ENCODE results near the gene SNX33. TPM values are rescaled to one million over a fixed set of nuclear protein-coding genes. Genes with fewer than 3 reads are reported as not detected.
"Not testable (repeated sequence)": the region's sequence is repeated elsewhere in the genome, so short reads cannot be mapped to it uniquely, and the experiment has no call there.

The SNX33 gene
- total RNA-seq, 2 experiments from 2014 or later: 3.0 to 3.2 TPM

DNA sequence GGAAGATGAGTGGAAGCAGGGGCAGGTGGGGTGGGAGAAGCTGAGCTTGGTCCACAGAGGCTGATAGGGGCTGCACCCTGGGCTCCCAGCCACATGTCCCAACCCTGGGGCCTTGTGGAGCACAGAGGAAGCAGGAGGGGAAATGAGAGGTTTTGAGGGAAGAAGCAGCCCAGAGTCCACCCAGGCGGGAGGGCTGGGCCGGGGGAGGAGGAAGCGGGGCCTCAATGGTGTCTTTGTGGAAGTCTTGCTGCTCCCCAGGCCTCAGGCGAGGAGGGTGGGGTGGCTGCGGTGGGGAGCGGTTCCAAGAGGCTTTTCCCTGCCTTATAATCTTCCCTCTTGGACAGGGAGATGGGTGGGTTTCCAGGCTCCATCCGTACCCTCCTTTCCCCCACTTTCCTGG lies 51.8 kb downstream of the SNX33 start:
- H3K27ac Mint-ChIP-seq; H3K9me3 Mint-ChIP-seq; H3K4me1 Mint-ChIP-seq (ENCODE audit: low read depth); H3K36me3 Mint-ChIP-seq; POLR2A ChIA-PET; H3K4me3 Mint-ChIP-seq; intact Hi-C loops (cut with micrococcal nuclease); DNase-seq; CTCF ChIA-PET; H3K27me3 Mint-ChIP-seq: not testable (repeated sequence)

- peak; percentile 51 for DNase-seq
- H3K9me3 Mint-ChIP-seq; intact Hi-C loops (cut with micrococcal nuclease); H3K27ac Mint-ChIP-seq; CTCF ChIA-PET; H3K4me3 Mint-ChIP-seq; H3K36me3 Mint-ChIP-seq; H3K27me3 Mint-ChIP-seq; H3K4me1 Mint-ChIP-seq (ENCODE audit: low read depth); POLR2A ChIA-PET: not testable (repeated sequence)
Measured at GRCh38 chr15:75699961-75700874, 52.5 kb downstream of the SNX33 start.

DNA sequence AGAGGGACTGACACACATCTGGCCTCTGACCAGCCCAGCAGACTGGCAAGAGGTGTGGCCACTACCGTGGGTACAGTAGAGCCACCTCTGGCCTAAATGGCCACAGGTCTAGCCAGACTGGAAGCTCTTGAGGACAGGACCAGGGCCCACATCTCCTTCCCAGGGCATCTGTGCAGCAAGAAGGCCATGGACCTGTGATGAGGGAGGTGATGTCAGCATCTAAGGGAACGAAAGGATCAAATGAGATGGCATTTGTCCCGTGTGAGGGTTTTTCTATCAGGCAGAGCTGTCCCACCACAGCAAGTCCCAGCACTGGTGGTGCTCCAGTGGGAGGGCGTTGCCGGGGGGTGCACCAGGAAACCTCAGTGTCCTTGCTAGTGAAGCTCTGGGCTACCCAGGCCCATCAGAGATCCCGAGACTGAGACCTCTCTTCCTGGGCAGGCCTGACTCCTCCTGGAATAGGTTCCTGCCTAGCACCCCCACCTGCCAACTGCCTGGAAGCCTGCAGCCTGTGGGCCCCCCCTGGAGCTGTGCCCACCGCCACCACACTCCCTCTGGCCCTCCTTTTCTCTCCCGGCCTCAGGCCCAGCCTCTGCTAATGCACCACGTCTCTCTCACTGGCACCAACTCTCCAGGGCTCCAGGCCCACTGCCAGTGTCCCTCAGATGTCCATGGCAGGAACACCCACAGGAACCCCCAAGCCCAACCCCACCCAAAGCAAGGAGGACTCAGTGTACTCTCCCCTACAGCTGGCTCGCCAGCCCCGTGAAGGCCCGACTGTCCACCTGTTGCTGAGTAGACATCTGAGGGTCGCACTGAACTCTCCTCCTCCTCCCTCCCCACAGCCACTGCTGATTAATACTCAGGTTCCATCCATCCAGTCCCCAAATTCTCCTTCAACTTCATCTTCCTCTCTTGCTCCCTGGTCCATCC lies 53.6 kb downstream of the SNX33 start:
- H3K9me3 Mint-ChIP-seq; H3K4me1 Mint-ChIP-seq (ENCODE audit: low read depth); H3K36me3 Mint-ChIP-seq; H3K27ac Mint-ChIP-seq; intact Hi-C loops (cut with micrococcal nuclease); H3K27me3 Mint-ChIP-seq; H3K4me3 Mint-ChIP-seq; POLR2A ChIA-PET; DNase-seq; CTCF ChIA-PET: not testable (repeated sequence)

GRCh38 chr15:75702436-75702835 lies 54.7 kb downstream of the SNX33 start:
- no peak for DNase-seq
- H3K9me3 Mint-ChIP-seq: no peaks in the 10 kb centered on the region
- ChIA-PET CTCF (no interaction called here), POLR2A (no interaction called here)
- no peaks in the 10 kb centered on the region for H3K27me3 Mint-ChIP-seq
- no peak overlapping the region for H3K27ac Mint-ChIP-seq
- H3K4me3 Mint-ChIP-seq: no peak overlapping the region
- no peaks in the 10 kb centered on the region for H3K36me3 Mint-ChIP-seq
- intact Hi-C loops (cut with micrococcal nuclease): no loop called here
- H3K4me1 Mint-ChIP-seq (ENCODE audit: low read depth): no peaks in the 10 kb centered on the region

GRCh38 chr15:75703440-75704262 lies 55.9 kb downstream of the SNX33 start:
- CTCF ChIA-PET, H3K9me3 Mint-ChIP-seq, H3K27me3 Mint-ChIP-seq: not testable (repeated sequence)

DNA sequence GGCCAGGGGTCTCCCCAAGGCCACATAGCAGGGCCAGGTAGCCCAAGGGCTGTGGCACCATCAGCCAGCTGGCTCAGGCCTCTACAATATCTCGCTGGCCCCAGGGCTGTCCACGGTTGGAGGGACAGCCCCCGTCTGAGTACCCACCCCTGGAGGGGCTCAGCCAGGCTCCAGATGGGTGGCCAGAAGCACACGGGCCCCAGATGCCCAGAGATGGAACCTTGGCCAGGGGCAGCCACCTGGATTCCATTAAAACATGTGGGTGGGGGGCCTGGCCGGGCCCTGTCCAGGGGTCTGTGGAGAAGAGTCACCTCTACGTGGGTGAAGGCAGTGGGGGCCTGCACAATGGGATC lies 56.5 kb downstream of the SNX33 start:
- no peak overlapping the region for H3K27ac Mint-ChIP-seq
- H3K27me3 Mint-ChIP-seq: no peaks in the 10 kb centered on the region
- no peak for DNase-seq
- ChIA-PET POLR2A (no interaction called here), CTCF (no interaction called here)
- no peak overlapping the region for H3K4me3 Mint-ChIP-seq
- H3K4me1 Mint-ChIP-seq (ENCODE audit: low read depth): no peaks in the 10 kb centered on the region
- no peaks in the 10 kb centered on the region for H3K36me3 Mint-ChIP-seq
- intact Hi-C loops (cut with micrococcal nuclease): no loop called here
- H3K9me3 Mint-ChIP-seq: no peaks in the 10 kb centered on the region

More at GRCh38 chr15:75703440-75704262, 55.9 kb downstream of the SNX33 start:
- H3K27ac Mint-ChIP-seq; POLR2A ChIA-PET; intact Hi-C loops (cut with micrococcal nuclease); DNase-seq; H3K4me3 Mint-ChIP-seq; H3K4me1 Mint-ChIP-seq (ENCODE audit: low read depth); H3K36me3 Mint-ChIP-seq: not testable (repeated sequence)

DNA sequence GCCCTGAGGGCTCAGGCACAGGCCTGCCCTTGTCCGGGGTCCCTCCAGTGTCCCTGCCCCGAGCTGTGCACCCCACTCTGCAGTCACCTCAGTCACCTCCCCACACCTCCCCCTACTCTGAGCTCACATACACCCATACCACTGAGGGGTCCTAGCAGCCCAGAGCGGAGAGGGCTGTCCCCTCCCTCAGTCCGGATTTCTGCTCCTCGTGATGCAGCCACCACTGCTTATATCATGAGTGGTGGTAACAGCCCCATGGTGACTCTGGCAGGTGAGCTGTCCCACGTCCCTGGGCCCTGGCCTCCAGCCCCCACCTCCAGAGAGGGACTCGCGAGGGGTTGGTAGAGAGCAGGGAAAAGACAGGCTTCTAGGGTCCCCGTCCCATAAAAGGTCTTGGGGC lies 56.9 kb downstream of the SNX33 start:
- Mint-ChIP-seq H3K27ac (no peak overlapping the region), H3K9me3 (no peaks in the 10 kb centered on the region), H3K4me3 (no peak overlapping the region), H3K27me3 (no peaks in the 10 kb centered on the region), H3K4me1 (ENCODE audit: low read depth) (no peaks in the 10 kb centered on the region), H3K36me3 (no peaks in the 10 kb centered on the region)
- CTCF ChIA-PET: no interaction called here
- intact Hi-C loops (cut with micrococcal nuclease): no loop called here
- DNase-seq: no peak
- POLR2A ChIA-PET: no interaction called here

- H3K4me3 Mint-ChIP-seq; H3K9me3 Mint-ChIP-seq; H3K4me1 Mint-ChIP-seq (ENCODE audit: low read depth); H3K36me3 Mint-ChIP-seq; H3K27ac Mint-ChIP-seq; intact Hi-C loops (cut with micrococcal nuclease); H3K27me3 Mint-ChIP-seq; POLR2A ChIA-PET; DNase-seq: not testable (repeated sequence)
- CTCF ChIA-PET: interaction anchor here (0.9 kb wide), 1 partner anchor 17 kb away, joined by 3 read pairs; no protein-coding TSS in a partner anchor
Measured at GRCh38 chr15:75705375-75705774, 57.7 kb downstream of the SNX33 start.

DNA sequence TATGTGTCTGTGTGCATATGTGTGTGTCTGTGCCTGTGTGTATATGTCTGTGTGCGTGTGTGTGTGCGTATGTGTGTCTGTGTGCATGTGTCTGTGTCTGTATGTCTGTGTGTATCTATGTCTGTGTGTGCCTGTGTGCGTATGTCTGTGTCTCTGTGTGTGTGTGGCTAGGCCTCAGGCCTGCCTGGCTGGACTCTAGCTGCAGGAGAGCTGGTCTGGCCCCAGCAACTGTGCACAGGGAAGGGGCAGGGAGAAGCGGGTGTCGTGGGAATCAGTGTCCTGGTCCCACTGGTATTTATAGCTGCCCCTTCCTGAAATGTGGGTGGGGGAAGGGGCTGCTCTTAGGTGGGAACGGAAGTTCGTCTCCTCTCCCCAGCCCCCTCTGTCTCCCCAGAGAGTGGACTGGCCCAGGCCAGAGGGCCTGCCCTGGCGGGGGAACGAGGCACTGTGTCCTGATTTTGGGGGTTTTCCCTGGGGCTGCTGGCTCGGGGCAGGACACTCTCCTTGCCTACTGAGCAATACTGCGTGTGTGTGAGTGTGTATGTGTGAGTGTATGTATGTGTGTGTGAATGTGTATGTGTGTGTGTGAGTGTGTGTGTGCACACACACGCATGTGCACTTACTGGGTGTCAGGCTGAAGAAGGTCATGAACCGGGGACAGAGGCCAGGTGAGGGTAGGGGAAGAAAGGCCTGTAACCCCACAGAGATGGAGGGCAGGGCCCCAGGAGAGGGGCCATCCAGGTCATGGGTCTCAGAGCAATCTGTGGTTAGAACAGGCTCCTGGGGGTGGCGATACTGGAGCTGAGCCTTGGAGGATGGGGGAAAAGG lies 58.4 kb downstream of the SNX33 start:
- Mint-ChIP-seq H3K36me3 (no peaks in the 10 kb centered on the region), H3K27ac (no peak overlapping the region), H3K27me3 (no peaks in the 10 kb centered on the region), H3K4me1 (ENCODE audit: low read depth) (no peaks in the 10 kb centered on the region), H3K9me3 (no peaks in the 10 kb centered on the region), H3K4me3 (no peak overlapping the region)
- ChIA-PET POLR2A (no interaction called here), CTCF (interaction anchor here (0.9 kb wide), 1 partner anchor 18 kb away, joined by 3 read pairs; no protein-coding TSS in a partner anchor)
- DNase-seq: no peak
- intact Hi-C loops (cut with micrococcal nuclease): no loop called here

DNA sequence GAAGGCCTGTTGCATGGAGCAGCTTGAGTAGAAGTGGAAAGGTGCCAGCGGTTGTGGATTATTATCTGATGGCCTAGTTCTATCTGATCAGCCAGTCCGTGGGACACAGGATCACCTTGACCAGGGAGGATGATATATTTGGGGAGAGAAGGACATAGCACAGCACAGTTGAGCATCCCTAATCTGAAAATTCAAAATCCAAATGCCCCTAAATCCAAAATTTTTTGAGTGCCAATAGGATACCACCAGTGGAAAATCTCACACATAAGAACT lies 58.9 kb downstream of the SNX33 start:
- H3K9me3 Mint-ChIP-seq: no peaks in the 10 kb centered on the region
- no peak for DNase-seq
- no peak overlapping the region for H3K27ac Mint-ChIP-seq
- no peak overlapping the region for H3K4me3 Mint-ChIP-seq
- H3K36me3 Mint-ChIP-seq: no peaks in the 10 kb centered on the region
- no peaks in the 10 kb centered on the region for H3K4me1 Mint-ChIP-seq (ENCODE audit: low read depth)
- CTCF ChIA-PET: interaction anchor here (0.6 kb wide), 1 partner anchor 1267 kb away, joined by 3 read pairs; no protein-coding TSS in a partner anchor
- peaks cover 2% of the 10 kb centered on the region for H3K27me3 Mint-ChIP-seq
- intact Hi-C loops (cut with micrococcal nuclease): no loop called here
- POLR2A ChIA-PET: no interaction called here

DNA sequence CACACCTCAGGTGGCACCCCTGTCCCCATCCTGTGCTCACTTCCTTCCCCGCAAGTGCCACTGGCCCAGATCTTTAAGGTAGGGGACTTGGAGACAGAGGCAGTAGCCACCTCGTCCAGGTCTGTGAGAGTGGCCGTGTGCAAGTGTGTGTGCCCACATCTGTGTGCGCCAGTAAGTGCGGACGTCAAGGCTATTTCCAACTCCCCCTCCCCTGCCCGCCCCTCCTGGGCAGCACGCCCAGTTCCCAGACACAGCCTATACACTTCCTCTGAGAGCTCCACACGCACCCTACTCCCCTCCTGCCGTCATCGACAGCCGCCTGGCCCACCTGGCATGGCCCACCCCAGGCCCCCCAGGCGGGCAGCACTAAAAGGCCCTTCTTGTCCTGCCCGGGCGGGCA lies 61.7 kb downstream of the SNX33 start:
- DNase-seq; intact Hi-C loops (cut with micrococcal nuclease); H3K36me3 Mint-ChIP-seq; POLR2A ChIA-PET; H3K4me3 Mint-ChIP-seq; H3K27ac Mint-ChIP-seq; CTCF ChIA-PET; H3K4me1 Mint-ChIP-seq (ENCODE audit: low read depth); H3K9me3 Mint-ChIP-seq: not testable (repeated sequence)
- H3K27me3 Mint-ChIP-seq: peaks cover 12% of the 10 kb centered on the region
